ENCODE results near the gene ATXN3L.

DNA sequence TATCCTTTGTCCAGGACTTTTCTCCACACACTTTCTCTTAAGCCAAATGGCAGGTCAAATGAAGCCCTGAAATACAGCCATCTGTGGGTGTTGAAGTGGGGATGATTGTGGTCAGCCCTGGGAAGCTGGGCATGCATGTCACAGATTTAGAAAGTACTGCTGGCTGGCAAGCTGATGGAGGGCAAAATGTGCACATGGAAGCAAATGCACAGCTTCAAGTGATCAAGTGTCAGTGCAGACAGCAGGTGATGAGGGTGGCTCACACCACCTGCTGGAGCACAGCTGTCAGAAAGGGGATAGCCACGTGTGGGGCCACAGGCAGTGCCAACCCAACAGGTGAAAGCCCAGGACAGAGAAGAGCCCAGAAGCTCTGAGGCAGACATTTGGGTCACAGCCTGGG lies 40.3 kb upstream of the ATXN3L start:
- TF ChIP-seq, protein P1, sequence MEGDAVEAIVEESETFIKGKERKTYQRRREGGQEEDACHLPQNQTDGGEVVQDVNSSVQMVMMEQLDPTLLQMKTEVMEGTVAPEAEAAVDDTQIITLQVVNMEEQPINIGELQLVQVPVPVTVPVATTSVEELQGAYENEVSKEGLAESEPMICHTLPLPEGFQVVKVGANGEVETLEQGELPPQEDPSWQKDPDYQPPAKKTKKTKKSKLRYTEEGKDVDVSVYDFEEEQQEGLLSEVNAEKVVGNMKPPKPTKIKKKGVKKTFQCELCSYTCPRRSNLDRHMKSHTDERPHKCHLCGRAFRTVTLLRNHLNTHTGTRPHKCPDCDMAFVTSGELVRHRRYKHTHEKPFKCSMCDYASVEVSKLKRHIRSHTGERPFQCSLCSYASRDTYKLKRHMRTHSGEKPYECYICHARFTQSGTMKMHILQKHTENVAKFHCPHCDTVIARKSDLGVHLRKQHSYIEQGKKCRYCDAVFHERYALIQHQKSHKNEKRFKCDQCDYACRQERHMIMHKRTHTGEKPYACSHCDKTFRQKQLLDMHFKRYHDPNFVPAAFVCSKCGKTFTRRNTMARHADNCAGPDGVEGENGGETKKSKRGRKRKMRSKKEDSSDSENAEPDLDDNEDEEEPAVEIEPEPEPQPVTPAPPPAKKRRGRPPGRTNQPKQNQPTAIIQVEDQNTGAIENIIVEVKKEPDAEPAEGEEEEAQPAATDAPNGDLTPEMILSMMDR (conservative IDR thresholded peaks at IDR 0.05; ENCODE audit: low read depth, low read length) = no peak
- no peak for TF ChIP-seq EZH2phosphoT487 (IDR thresholded peaks at IDR 0.05; ENCODE audit: borderline replicate concordance, low read length)
- TF ChIP-seq EZH2 (IDR thresholded peaks at IDR 0.05; ENCODE audit: low read length, unreplicated experiment) = no peak

Data from PC-3 (cell line).